Esophagus mucosa (tissue), 1 donor: ENCODE measurements around the gene DSP. TPM values are rescaled to one million over a fixed set of nuclear protein-coding genes. Genes with fewer than 3 reads are reported as not detected.
A peak's percentile ranks its signal among the peaks of the same experiment; 100 is the strongest.

Experiments used
- ATAC-seq: fragments of 200-7000 bp; cut with Tn5 transposase; one replicate; pipeline ENCODE4 v1.9.1; 2020
- total RNA-seq: library from RNA; stranded (reverse); gene quantifications from one replicate; pipeline ENCODE4 v1.2.4, GENCODE V29; 2023
- donor health status: DM: yes; HTN: yes; CAD: no.

DSP gene
- total RNA-seq, 1 donor from 2014 or later, result 1,306 TPM

- peak; percentile 15 for ATAC-seq
Measured at GRCh38 chr6:7561153-7561964, 19.9 kb downstream of the DSP start.

GRCh38 chr6:7562769-7563168, 21.3 kb downstream of the DSP start:
- no peak for ATAC-seq

- ATAC-seq, result no peak
Measured at GRCh38 chr6:7566107-7566506, 24.6 kb downstream of the DSP start.

- ATAC-seq, result peak; percentile 5
Measured at GRCh38 chr6:7566617-7567173, 25.2 kb downstream of the DSP start.

- no peak for ATAC-seq
Measured at GRCh38 chr6:7568021-7568420, 26.6 kb downstream of the DSP start.

- no peak for ATAC-seq
Measured at GRCh38 chr6:7569082-7569481, 27.6 kb downstream of the DSP start.

GRCh38 chr6:7572213-7572943, 30.9 kb downstream of the DSP start:
- peak; percentile 7 for ATAC-seq

- peak; percentile 19 for ATAC-seq
Measured at GRCh38 chr6:7574500-7574899, 33.0 kb downstream of the DSP start.

GRCh38 chr6:7578516-7578915, 37.0 kb downstream of the DSP start:
- ATAC-seq, result no peak

GRCh38 chr6:7578931-7579330, 37.5 kb downstream of the DSP start:
- no peak for ATAC-seq

- no peak for ATAC-seq
Measured at GRCh38 chr6:7579851-7580250, 38.4 kb downstream of the DSP start.

GRCh38 chr6:7580537-7580926, 39.1 kb downstream of the DSP start:
- peak; percentile 6 for ATAC-seq

GRCh38 chr6:7580927-7581618, 39.6 kb downstream of the DSP start:
- no peak for ATAC-seq

- ATAC-seq, result no peak
Measured at GRCh38 chr6:7585287-7585930, 43.9 kb downstream of the DSP start.

GRCh38 chr6:7587631-7588100, 46.2 kb downstream of the DSP start:
- peak; percentile 17 for ATAC-seq

- ATAC-seq, result peak; percentile 9
Measured at GRCh38 chr6:7588506-7588905, 47.0 kb downstream of the DSP start.

- ATAC-seq, result peak; percentile 43
Measured at GRCh38 chr6:7589221-7589620, 47.8 kb downstream of the DSP start.

- peak; percentile 83 for ATAC-seq
Measured at GRCh38 chr6:7589949-7590917, 48.8 kb downstream of the DSP start, which contains the start of gene SNRNP48. SNRNP48 (plus strand) TSS chr6:7590198; CDS start chr6:7590258, 60 bp downstream.

GRCh38 chr6:7590918-7591302, 49.4 kb downstream of the DSP start:
- ATAC-seq, result no peak

- ATAC-seq, result no peak
Measured at GRCh38 chr6:7591770-7592169, 50.3 kb downstream of the DSP start.

GRCh38 chr6:7593229-7593628, 51.8 kb downstream of the DSP start:
- ATAC-seq, result no peak
